NOMO-1 treated with DMSO at 0.1 percent for 48 hours (cell line): Measurements from ENCODE around the gene MEOX1.
"Not testable (repeated sequence)": the region's sequence is repeated elsewhere in the genome, so short reads cannot be mapped to it uniquely, and the experiment has no call there.

ENCODE experiments used
- DNase-seq: peaks from one replicate; lab custom pipeline; 2025; ENCODE audit not compliant: unreplicated experiment; lab: John Stamatoyannopoulos, UW

The MEOX1 gene

DNA sequence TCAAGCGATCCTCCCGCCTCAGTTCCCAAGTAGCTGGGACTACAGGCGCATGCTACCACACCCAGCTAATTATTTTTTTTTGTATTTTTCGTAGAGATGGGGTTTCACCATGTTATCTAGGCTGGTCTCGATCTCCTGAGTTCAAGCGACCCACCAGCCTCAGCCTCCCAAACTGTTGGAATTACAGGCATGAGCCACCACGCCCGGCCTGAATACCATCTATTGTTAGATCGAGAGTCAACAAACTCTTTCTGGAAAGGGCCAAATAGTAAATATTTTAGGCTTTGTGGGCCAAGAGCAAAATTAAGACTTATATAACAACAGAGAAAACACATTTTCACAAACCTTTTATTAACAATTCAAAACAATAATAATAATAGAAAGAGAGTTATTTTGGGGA, 41.6 kb downstream of the MEOX1 start:
- DNase-seq: no peak

DNA sequence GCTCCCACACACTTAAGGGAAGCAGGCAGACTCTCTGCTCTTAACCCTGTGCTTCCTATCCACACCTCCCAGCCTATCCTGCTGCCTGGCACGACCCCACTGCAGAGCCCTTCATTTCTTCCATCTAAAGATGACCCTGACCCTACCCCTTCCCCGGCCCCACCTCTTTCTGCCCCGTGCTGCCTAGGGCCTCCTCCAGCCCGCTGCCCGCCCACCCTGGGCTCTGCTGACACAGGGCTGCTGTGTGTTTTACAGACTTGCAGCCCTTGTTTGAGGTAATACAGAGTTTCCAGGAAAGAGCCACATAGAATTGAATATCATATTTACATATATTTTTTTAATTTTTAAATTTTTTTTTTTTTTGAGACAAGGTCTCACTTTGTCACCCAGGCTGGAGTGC, 42.0 kb downstream of the MEOX1 start:
- no peak for DNase-seq

DNA sequence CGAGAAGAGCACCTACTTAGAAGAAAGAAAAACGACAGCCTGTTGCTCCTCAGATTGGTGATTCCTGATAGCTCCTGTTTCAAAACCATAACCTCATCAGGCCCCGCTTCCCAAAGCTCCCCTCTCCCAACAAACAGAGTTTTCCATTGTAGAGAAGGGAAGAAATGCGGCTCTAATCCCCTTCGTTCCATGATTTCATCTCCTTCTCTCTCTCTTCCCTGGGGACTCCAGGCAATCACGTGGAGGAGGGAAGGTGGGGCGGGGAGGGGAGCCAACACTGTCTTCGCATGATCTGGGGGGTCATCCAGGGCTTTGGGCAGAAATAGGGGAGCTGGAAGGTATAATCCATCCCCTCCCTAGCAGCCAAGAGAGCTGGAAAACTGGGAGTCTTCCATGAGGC, 43.4 kb downstream of the MEOX1 start:
- no peak for DNase-seq

DNA sequence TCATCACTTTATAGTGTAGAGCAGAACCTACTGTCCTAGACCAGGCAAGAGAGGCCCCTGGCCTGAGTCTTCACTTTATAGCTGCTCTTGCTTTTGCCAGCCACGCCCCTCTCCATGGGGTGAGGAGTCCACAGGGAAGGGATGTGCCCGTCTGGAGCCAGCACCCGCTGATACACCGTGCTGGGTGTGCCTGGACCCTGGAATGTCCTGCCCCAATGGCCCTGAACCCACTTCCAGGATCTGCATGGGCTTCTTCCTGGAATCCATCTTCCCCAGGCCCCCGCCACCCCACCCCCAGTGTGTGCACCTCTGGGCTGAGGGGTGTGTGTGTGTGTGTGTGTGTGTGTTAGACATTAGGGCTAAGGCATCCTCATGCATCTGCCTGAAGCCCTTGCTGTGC, 44.9 kb downstream of the MEOX1 start:
- no peak for DNase-seq

DNA sequence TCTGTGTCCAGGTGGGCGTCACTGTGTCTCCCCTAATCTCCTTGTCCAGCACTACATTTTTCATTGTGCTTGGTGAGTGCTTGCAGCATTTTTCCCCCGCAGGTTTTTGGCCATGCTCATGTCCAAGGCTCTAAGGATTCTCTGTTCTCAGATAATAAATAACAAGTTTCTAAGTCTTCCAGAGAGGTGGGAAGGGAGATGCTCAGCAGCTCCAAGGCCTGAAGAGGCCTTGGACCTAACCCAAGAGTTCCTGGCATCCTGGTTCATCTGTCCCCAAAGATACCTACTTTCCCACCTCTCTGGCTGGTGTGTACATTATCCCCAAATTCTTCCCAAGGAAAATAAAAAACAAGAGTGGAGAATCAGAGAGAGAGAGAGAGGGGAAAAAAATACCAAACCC, 45.3 kb downstream of the MEOX1 start:
- DNase-seq: no peak

DNA sequence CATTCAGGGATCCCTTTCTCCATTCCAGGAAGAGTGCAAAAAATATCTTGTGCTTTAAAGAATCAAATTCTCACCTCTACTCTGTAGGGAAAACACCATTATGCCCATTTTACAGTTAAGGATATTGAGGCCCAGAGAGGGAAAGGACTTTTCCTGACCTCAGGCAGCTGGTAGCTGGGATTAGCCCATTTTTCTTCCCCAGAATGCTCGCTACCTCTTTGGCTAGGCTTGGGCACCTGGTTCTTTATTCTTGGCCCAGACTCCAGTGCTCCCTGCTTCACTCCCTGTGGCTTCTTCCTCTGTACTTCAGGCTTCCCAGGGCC, 45.7 kb downstream of the MEOX1 start:
- DNase-seq: no peak

DNA sequence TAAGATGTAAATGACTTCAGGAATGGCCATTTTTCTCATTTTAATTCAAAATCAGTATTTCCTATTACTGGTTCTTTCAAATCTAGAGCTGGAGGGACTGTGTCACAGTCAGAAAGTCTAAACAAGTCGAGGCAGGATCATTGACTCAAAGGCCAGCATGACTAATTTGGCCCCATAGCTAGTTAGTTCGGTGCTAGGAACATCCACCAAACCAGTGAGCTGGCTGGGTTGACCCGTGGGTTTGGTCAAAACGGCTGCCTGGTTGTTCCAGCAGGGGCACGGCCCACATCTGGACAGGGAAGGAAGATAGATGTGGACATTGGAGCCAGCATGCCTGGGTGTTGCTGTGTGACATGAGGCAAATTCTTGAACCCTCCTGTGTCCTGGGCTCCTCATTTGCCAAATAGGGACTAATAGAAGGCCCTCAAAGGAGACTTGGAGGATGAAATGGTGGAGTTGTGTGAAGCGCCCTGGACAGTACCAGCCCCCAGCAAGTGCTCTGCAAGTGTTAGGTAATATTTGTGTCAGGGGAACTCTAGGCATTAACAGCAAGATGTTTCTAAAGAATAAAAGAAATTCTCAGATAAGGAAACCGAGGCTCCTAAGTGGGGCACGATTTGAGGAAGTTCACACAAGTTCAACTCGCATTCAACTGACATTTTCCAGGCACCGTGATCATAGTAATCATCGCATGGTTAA, 46.2 kb downstream of the MEOX1 start:
- DNase-seq: peak; percentile 18

DNA sequence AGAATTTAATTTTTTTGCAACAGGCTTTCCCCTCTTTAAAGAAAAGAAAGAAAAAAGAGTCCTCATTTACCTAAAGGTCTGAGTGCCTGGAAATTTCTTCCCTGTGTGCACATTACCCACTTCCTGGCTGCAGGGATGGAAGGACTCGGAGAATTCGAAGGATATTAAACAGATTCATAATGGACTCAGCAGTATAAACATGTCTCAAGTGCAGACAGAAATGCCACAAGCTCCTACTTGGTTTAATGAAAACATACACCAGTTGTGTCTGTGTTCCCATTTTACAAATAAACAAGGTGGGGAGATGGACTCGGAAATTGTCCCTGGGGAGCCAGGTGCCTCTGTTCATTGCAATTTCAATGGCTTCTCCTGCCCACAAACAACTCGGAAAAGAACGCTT, 47.2 kb downstream of the MEOX1 start:
- no peak for DNase-seq

DNA sequence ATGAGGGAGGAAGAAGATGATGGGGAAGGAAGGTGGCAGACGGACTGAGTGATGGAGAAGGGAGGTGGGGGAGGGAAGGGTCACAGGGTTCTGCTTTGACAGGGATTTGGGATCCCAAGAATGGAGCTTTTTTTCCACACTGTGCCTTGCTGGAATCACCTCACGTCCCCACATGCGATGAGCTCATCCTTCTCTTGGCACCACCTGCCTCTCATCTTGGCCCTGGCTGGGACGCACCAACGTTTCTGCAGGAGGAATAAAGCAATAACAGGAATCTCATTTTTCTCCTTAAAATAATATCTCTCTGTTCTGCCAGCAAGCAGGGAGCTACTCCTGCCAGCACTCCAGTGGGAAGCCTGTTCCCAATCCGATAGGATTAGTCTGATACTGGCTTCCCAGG, 47.8 kb downstream of the MEOX1 start:
- DNase-seq: no peak

DNA sequence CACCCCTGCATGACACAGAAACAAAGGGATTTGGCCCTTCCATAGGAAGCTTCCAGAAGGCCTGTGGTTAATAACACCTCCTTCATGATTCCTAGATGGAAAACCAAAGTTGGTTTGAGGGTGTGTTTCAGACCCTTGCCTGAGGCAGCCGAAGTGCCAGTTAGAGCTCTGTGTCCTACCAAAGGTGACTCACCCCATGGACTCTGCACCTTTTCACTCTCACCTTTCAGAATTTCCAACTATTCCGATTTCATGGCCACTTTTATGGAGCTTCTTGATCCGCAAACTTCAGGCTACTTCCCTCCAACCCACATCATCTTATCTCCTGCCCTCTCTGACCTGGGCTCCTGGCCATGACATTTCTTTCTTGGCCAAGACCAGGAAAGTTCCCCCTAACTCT, 49.2 kb downstream of the MEOX1 start:
- no peak for DNase-seq

DNA sequence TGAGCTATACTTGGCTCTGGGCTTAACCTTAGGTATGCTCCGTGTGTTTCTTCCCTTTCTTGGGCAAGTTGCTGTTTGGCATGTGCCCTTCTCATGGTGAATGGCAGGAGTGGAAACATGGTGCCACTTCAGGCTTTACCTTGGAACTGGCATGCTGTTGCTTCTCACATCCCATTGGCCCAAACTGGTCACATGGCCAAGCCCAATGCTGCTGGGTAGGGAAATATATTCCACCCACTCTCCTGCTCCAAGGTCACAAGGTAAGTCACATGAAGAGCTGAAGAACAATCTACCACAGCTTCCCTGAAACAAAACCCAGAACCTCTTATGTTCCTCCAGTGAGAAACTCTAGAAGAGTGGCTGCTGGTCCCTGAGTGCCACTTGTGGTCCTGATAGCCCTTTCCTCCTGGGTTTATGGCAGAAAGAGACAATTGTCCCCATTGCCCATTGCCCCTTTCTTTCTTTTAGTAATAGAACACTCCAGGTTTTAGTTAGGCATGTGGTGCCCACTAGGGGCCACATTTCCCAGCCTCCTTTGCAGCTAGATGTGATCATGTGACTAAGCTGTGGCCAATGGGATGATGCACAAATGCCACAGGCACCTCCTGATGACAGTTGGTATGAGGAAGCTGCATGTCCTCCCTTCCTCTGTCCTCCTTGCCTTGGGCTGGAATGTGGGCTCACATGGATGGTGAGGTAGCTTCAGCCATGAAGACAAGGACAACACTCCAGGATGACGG, 50.3 kb downstream of the MEOX1 start:
- no peak for DNase-seq

DNA sequence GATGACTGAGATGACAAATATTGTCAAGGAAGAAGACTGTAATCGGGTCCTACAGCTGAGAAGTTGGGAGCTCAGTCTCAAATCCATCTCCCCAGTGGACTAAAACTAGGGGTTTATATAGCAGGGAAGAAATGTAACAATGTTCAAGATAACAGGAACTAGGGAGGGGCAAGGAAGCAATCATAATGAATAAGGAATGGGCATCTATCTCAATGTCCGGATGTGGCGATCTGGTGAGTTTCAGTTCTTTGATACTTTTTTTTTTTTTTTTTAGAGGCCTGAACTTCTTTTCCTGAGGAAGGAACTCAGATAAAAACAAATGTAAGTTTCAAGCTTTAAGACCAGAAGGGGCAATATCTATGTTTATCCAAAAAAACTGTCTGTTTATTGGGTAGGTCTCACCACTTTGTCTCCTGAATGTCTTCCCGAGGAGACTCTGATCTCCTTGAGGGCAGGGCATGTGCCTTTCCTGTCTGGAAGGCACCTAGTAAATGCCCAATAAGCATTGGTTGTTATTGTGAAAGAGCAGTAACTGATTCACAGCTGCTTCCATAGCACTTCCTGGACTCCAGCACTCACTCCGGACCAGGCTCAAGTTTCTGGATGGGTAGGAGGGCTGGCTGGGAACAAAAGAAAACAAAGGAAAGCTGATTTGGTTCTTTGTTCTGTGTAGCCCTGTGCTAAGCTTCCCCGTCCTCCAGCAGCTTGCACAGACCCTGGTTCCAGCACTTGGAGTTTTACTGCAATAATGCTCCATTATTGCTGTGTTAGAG, 51.9 kb downstream of the MEOX1 start:
- DNase-seq: peak; percentile 3

DNA sequence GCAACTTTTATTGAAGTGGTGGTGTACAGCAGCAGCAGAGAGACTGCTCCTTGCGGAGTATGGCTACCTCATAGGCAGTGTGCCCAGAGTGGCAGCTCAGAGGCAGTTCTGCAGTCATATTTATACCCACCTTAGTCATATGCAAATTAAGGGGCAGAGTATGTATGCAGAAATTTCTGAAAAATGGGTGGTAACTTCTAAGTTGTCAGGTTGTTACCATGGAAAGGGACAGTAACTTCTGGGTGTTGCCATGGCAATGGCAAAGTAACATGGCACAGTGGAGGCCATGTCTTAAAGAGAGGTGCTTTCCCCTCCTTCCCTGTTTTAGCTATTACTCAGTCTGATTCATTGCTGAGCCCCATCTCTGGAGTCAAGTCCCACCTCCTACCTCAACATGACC, 53.4 kb downstream of the MEOX1 start:
- peak; percentile 5 for DNase-seq

DNA sequence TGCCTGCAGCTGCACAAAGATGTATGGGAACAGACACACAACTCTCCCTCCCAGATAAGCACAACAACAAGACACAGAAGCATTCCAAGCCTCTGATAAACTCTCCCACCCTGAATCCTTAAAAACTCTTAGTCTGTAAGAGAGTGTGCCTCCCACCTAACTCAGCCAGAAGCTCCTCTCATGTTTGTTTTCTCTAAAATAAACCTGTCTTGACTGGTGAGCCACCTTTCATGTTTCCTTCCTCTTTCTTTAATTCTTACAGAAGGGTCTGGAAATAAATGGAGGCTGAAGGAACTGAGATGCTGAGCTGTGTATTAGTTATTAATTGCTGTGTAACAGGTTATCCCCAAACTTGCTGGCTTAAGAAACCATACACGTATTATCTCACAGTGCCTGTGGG, 57.2 kb downstream of the MEOX1 start:
- DNase-seq: no peak

DNA sequence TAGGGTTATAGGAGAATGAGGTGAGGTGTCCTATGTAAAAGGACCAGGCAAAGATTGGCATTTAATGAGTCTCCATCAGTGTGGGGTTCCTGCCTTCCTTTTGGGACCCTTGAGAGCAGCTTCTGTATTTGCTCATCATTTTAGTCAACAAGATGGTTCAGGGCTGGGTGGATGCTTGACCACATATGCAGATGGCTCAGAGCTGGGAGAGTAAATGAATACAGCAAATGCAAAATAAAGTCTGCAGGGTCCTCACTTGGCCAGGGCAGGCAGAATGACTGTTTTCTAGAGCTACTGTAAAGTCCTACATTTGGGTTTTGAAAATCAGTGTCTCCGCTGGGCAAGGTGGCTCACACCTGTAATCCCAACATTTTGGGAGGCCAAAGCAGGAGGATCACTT, 58.4 kb downstream of the MEOX1 start:
- no peak for DNase-seq

DNA sequence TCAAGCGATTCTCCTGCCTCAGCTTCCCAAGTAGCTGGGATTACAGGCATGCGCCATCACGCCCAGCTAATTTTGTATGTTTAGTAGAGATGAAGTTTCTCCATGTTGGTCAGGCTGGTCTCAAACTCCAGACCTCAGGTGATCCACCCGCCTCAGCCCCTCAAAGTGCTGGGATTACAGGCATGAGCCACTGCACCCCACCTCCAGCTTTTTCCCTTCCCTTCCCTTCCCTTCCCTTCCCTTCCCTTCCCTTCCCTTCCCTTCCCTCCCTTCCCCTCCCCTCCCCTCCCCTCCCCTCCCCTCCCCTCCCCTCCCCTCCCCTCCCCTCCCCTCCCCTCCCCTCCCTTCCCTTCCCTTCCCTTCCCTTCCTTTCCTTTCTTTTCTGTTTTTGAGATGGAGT, 59.2 kb downstream of the MEOX1 start:
- not testable (repeated sequence) for DNase-seq

DNA sequence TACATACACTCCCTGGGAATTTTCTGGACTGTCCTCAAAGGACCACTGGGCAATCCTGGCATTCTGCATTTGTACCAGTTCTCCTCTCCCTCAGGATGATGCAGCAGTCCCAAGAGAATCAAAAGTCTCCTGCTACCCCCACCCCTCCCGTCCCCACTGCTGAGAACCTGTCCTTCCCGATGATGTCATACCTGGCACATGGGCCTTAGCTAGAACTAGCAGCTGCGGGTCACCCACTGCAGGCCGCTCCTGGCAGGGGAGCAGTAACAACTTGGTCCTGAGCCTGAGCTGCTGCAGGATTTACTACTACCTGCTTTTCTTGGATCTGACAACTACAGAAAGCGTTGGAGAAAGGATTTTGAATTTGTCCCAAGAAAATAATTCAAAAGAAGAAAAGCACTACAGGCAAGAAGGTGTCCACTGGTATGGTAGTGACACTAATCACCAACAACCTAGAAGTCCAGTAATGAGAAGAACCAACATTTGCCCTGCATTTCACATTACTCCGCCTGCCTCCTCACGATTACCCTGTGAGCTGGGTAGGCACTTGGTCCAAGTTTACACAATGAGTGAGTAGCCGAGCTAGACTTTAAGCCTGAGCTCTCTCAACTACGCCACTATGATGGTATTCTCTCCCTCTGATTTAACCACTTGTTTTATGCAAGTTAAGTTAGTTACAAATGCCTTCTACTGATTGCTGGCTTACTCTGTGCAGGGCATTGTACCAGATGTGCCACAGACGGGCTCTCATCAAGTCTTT, 60.3 kb downstream of the MEOX1 start:
- DNase-seq: no peak

DNA sequence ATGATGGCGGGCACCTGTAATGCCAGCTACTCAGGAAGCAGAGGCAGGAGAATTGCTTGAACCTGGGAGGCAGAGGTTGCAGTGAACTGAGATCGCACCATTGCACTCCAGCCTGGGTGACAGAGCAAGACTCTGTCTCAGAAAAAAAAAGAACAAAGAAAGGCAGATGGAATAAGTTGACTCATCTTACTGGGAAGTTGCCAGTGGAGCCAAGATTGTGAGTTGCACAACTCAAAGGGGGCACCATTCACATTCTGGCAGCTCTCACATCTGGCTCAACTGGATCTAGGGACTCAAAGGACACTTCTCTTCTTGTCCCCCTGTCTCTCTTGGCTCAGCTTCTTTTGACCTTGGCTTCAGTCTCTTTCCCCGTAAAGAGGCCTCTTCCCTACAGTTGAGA, 61.9 kb downstream of the MEOX1 start:
- peak; percentile 51 for DNase-seq

DNA sequence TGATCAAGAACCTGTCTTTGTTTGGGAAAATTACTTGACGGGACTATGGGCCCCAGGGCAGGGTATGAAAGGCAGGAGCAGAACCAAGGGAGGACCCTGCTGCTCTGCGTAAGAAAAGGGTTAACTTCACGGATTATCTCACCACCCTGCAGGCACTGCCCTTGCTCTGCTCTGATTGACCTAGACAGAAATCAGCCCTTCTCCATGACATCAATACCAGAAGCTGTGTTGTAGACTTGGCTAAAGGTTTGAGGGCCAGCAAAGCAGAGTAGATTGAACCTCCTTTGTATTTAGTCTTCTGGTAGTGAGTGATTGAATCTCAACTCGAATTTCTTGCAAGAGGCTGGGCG, 62.7 kb downstream of the MEOX1 start:
- DNase-seq: no peak

DNA sequence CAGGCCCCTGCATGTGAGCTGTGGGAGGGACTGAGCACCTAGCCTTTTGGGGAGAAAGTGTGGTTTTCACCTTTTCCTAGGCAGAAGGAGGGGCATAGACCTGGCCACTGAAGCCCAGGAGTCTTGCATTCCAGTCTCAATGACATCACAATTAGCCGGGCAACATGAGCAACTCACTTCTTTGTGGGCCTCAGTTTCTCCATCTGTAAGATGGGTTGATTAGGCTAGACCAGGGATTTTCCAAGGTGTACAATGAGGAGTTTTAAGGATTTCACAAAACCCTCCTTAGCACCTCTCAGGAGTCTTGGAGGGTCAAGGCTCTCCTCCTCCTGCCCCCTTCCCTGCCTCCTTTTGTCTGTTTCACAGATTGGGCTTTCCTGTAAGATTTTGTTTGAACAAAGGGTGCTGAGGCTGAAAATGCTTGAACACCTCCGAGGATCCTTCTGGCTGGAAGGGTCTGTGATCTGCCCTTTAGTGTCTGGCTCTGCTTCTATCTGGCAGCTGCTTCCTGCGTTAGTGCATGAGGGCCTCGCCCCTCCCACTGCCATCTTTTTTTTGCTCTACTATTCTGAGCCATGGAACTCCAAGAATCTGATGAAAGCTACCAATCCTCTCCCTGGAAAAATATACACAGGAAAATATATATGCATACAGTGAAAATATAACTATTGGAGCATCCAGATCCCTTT, 63.2 kb downstream of the MEOX1 start:
- no peak for DNase-seq
